Prostate gland (tissue), 2 donors: ENCODE results near the gene INPP4B.

ENCODE experiments used
- CTCF ChIP-seq, 4 experiments: fragments of 200-600 bp in 2 of 4; fragments of 450-650 bp in 2 of 4; sonication (generic) in 2 of 4; IDR thresholded peaks; 1 replicate in 3 of 4; 2 replicates in 1 of 4; pipeline ENCODE4 v1.5.1; 2016 to 2019; ENCODE audit warnings: antibody characterized with exemption in 4 of 4, mild to moderate bottlenecking in 2 of 4, moderate library complexity in 2 of 4
- POLR2A ChIP-seq: fragments of 450-650 bp; IDR thresholded peaks from one replicate; pipeline ENCODE4 v1.6.1; 2016; ENCODE audit warnings: antibody characterized with exemption, mild to moderate bottlenecking
- POLR2AphosphoS5 ChIP-seq: sonication (generic); formaldehyde crosslinking; IDR thresholded peaks from one replicate; pipeline ENCODE4 v1.6.1; 2017; ENCODE audit warnings: antibody characterized with exemption

GRCh38 chr4:142278663-142279062 lies 567.4 kb downstream of the INPP4B start:
- no peak for TF ChIP-seq CTCF (IDR thresholded peaks at IDR 0.05)
- TF ChIP-seq POLR2AphosphoS5: no peak
- TF ChIP-seq POLR2A: no peak
